GM19238 (cell line): ENCODE data around the gene DUSP5.

Source experiments
- DNase-seq: peaks from one replicate; pipeline ENCODE4 v3.0.0; 2011; ENCODE audit warnings: low spot score; ENCODE audit not compliant: insufficient read length

The DUSP5 gene

DNA sequence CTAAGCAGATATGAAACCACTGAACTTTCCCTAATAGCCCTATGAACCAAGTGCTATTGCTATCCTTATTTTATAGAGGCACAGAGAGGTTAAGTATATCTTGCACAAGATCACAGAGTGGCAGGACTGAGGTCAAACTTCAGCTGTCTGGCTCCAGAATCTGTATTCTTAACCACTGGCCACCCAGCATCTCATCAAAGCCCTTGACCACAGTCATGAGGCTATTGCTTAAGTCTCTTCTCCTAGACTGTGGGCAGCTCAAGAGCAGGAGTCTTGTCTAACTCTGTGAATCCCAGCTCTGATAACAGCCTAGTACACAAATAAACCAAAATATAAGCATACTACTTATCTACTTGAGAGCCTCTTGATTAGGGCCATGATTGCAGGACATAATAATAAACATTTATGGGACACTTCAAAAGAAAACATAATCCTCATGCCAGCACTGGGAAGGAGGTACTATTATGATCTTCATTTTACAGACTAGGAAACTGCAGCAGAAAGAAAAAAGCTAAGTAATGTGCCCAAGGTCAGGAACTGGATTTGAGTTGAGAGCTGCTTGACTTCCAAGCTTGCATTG, 47.3 kb downstream of the DUSP5 start:
- DNase-seq, result no peak

DNA sequence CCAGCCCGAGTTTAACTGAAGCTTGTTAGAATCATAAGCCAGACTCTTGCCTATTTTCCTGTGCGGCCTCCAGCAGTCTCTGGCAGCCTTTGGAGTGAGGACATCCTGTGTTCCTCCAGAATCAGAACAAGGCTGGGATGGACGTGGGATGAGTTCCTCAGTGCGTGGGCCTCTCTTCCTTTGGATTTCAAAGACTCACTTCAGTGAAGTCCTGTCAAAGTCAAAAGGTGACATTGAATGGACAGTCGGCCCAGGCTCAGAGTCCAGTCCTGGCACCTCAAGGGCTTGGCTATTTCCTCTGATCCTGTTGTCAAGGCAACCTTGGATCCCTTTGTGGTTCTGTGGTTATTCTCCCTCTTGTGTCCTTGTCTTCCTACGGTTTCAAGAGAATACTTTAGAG, 48.4 kb downstream of the DUSP5 start:
- DNase-seq, result no peak

DNA sequence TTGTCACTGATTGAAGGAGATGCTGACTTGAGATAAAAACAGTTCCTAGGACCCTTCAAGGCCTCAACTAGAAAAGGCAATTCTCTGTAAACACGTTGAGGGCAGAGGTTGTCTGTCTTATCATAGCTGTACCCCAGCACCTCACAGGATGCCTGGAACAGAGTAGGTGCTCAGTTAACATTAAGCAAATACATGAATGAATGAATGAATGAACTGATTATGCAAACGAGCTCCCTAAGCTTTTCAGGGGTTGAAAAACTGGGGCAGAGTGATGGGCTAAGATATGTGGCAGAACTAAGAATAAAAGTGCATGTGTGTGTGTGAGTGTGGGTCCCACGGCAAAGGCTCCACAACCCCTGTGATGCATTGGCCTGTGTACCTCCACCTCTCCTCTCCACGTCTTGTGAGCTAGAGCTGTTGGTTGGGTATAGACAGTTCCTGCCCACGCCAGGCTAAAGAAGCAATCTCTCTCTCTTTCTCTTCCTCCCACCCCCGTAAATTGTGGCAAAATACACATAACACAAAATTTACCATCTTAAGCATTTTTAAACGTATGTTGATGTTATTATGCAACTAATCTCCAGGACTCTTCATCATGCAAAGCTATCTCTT, 48.9 kb downstream of the DUSP5 start:
- no peak for DNase-seq

DNA sequence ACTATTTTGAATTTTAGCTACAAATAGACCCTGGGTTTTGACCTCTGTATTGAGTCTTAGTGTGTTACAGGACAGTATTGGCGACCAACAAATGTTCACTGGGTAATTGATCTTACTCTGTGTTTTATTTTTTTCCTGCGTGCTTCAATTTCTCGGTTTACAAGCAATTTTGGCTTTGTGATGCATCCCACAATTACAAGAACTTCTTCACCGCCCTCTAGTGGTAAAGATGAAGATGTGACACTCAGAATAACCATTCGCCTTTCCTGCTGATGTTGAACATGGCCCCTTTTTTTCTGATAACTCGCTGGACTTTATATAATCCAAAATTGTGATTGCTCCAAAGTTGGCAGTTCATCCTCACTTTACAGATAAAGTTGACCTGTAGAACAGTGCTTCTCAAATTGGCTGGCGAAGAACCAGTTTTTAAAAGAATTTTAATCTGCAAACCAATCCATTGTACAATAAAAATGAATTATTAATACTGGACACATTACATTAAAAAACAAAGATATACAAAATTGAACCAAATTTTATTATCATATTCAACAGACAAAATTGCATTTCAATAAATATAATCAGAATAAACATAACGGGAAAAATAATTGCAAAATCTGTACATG, 49.5 kb downstream of the DUSP5 start:
- no peak for DNase-seq

DNA sequence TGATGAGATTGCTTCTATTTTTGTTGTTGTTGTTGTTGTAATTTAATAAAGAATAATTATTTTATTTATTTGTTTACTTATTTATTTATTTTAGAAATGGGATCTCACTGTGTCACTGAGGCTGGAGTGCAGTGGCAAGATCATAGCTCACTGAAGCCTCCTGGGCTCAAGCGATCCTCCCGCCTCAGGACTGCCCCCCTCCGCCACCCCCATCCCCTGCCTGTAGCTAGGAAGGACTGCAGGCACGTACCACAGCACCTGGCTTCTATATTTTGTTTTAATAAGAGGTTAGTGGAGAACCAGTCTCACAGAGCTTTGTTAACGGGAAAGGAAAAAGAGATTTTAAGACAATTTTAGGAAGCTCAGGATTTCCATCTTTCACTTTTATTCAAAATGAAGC, 50.3 kb downstream of the DUSP5 start:
- DNase-seq, result no peak

DNA sequence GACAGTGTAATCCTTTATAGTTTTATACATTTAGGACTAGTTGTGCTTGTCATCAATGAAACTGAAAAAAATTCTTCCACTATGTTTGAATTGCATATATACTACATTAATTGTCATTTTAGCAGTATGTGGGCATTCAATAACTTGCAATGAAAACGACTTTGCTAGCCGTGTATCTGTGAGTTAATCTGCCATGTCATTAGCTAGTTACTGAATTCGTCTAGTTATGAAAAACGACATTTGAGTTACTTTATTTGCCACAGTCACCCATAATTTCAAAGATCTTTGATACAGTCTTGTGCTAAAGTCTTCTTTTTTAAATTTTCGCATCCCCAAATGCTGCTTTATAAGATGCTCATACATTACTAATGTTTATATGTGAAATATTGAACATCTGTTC, 51.5 kb downstream of the DUSP5 start:
- DNase-seq, result no peak

- no peak for DNase-seq
Measured at GRCh38 chr10:110553905-110554304, 56.2 kb downstream of the DUSP5 start.

- no peak for DNase-seq
Measured at GRCh38 chr10:110556296-110556695, 58.6 kb downstream of the DUSP5 start.

- peak; percentile 30 for DNase-seq
Measured at GRCh38 chr10:110556969-110557601, 59.4 kb downstream of the DUSP5 start.

DNA sequence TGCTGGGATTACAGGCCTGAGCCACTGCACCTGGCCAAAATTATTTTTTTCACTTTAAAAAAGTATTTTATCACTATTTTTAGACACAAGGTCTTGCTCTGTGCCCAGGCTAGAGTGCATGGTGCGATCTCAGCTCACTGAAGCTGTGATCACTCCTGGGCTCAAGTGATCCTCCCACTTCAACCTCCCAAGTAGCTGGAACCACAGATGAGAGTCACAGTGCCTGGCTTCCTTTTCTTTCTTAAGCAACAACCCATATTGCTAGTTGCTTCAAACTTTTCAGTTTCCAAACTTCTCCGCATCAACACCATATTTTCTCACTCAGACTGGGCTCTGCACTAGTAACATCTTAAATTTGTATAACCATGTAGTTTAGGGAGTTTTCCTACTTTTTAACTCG, 60.3 kb downstream of the DUSP5 start:
- DNase-seq, result no peak

DNA sequence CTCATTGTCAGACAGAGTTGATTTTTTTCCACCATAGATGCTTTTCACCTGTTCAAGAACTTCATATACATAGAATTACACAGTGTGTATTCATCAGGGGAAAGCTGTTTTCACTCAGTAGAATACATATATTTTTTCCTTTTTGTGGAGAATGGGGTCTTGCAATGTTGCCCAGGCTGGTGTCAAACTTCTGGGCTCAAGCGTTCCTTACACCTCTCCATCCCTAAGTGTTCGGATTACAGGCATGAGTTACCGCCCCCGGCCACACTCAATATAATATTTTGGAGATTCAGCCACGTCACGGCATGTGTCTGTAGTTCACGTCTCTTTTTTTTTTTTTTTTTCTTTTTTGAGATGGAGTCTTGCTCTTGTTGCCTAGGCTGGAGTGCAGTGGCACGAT, 62.3 kb downstream of the DUSP5 start:
- no peak for DNase-seq
